Calu3 (cell line): Measurements from ENCODE around the gene MYRIP. TPM values are rescaled to one million over a fixed set of nuclear protein-coding genes. Genes with fewer than 3 reads are reported as not detected.

ENCODE experiments used
- BruUV-seq: library from RNA; stranded (reverse); fragments of 400-500 nt; replicated peaks from 2 replicates; lab custom pipeline; 2021; lab: Mats Ljungman, UMichigan
- CTCF ChIA-PET: fragments of 300-600 bp; sonication (Branson Sonifier 250); formaldehyde crosslinking; loops from one replicate; lab custom pipeline; 2022; ENCODE audit warnings: antibody characterized with exemption; lab: Charles Lee
- DNase-seq: peaks from one replicate; pipeline ENCODE4 v3.0.0; 2022
- H3K27ac Mint-ChIP-seq: one replicate; pipeline ENCODE4 v1.8.0; 2022; ENCODE audit warnings: mixed read lengths; ENCODE audit not compliant: unreplicated experiment
- H3K27me3 Mint-ChIP-seq: one replicate; pipeline ENCODE4 v1.8.0; 2022; ENCODE audit warnings: mixed read lengths; ENCODE audit not compliant: unreplicated experiment
- H3K36me3 Mint-ChIP-seq: one replicate; pipeline ENCODE4 v1.8.0; 2022; ENCODE audit warnings: mild to moderate bottlenecking, moderate library complexity, mixed read lengths; ENCODE audit not compliant: insufficient read depth, unreplicated experiment
- H3K4me1 Mint-ChIP-seq: one replicate; pipeline ENCODE4 v1.8.0; 2022; ENCODE audit warnings: mild to moderate bottlenecking, low read depth, mixed read lengths; ENCODE audit not compliant: unreplicated experiment
- H3K4me3 Mint-ChIP-seq: one replicate; pipeline ENCODE4 v1.8.0; 2022; ENCODE audit warnings: mild to moderate bottlenecking, low read depth, moderate library complexity, mixed read lengths; ENCODE audit not compliant: unreplicated experiment
- H3K9me3 Mint-ChIP-seq: one replicate; pipeline ENCODE4 v1.8.0; 2022; ENCODE audit warnings: low read depth, mixed read lengths; ENCODE audit not compliant: unreplicated experiment
- intact Hi-C: fragments of 100-400 bp; cut with micrococcal nuclease; formaldehyde crosslinking; loops from one replicate; pipeline ENCODE4 v1.10.0; 2022; ENCODE audit not compliant: unreplicated experiment
- total RNA-seq: library from RNA; stranded (reverse); gene quantifications from 2 replicates; pipeline ENCODE4 v1.2.3, GENCODE V29; 2022
- TF ChIP-seq, protein P1 (sequence below): fragments of 200-600 bp; IDR thresholded peaks from one replicate; pipeline ENCODE4 v1.8.0; 2022; ENCODE audit warnings: antibody characterized with exemption; ENCODE audit not compliant: unreplicated experiment

MYRIP gene
- total RNA-seq, 1 experiment from 2014 or later: 5.6 TPM

DNA sequence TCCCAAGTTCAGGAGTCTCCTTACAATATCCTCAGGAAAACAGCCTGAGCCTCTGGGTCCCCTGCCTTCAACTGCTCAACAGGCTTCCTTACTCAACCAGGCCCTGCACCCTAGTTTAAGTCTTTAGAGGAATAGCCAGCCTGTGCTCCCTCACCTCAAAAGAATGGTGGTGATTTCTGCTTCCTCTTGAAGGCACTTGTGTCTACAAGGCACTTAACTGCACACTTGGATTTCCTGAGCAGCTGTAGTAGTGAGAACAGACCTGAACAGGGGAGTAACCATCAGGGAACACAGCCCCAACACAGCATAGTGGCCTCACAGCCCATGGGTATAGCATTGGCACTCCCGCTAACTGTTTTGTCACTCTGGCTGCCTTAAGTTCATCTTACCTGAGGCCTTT, 244.3 kb downstream of the MYRIP start:
- Mint-ChIP-seq H3K27me3 (no peaks in the 10 kb centered on the region), H3K4me1 (no peaks in the 10 kb centered on the region), H3K27ac (no peak overlapping the region), H3K36me3 (no peaks in the 10 kb centered on the region), H3K9me3 (peaks cover 2% of the 10 kb centered on the region), H3K4me3 (no peak overlapping the region)
- no TSS peak for BruUV-seq
- intact Hi-C loops: no loop called here
- no peak for DNase-seq
- TF ChIP-seq, protein P1, sequence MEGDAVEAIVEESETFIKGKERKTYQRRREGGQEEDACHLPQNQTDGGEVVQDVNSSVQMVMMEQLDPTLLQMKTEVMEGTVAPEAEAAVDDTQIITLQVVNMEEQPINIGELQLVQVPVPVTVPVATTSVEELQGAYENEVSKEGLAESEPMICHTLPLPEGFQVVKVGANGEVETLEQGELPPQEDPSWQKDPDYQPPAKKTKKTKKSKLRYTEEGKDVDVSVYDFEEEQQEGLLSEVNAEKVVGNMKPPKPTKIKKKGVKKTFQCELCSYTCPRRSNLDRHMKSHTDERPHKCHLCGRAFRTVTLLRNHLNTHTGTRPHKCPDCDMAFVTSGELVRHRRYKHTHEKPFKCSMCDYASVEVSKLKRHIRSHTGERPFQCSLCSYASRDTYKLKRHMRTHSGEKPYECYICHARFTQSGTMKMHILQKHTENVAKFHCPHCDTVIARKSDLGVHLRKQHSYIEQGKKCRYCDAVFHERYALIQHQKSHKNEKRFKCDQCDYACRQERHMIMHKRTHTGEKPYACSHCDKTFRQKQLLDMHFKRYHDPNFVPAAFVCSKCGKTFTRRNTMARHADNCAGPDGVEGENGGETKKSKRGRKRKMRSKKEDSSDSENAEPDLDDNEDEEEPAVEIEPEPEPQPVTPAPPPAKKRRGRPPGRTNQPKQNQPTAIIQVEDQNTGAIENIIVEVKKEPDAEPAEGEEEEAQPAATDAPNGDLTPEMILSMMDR: no peak
- CTCF ChIA-PET: no interaction called here

DNA sequence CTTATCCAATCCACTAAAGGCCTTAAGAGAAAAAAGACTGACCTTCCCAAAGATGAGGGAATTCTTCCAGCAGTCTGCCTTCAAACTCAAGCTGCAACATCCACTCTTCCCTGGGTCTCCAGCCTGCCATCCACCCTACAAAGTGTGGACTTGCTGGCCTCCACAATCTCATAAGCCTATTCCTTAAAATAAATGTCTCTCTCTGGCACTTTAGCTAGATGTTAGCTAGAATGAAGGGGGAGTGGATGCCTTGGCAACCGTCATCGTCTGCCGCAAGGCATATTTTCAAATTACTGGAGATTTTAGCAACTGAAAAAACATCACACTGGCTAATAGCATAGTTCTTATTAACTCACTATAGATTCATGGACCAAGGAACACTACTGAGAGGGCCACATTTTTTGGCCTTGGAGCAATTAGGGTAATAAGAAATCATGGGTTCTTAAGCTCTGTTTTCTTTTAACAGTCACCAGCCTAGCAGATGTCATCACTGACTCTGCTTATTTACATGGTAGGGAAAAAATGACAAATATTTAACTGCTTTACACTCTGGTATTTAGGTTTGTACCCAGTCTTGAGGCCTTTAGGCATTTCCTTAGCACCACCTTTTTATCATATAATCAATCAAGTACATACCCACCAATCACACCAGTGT, 245.3 kb downstream of the MYRIP start:
- no TSS peak for BruUV-seq
- CTCF ChIA-PET: no interaction called here
- TF ChIP-seq, protein P1: no peak
- Mint-ChIP-seq H3K27me3 (no peaks in the 10 kb centered on the region), H3K36me3 (no peaks in the 10 kb centered on the region), H3K4me3 (no peak overlapping the region), H3K9me3 (peaks cover 2% of the 10 kb centered on the region), H3K4me1 (no peaks in the 10 kb centered on the region), H3K27ac (no peak overlapping the region)
- intact Hi-C loops: no loop called here
- DNase-seq: no peak

DNA sequence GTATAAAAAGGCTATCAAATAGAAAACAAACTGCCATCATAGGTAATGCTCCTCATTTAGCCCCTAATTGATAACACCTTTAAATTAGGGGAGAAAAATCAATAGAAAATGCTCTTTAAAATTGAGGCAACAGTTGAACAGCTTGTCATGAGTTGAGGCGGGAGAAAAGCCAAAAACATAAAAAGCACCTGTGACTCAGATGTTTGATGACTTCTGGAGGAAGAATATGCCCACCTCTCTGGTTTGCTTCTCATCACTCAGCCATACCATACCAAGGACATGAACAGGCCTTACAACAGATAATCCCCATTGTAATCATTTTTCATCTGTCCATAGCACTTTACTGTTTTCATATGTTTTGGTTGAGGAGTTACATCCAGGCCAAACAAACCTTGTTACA, 246.0 kb downstream of the MYRIP start:
- Mint-ChIP-seq H3K4me1 (no peaks in the 10 kb centered on the region), H3K4me3 (no peak overlapping the region), H3K36me3 (no peaks in the 10 kb centered on the region), H3K27me3 (no peaks in the 10 kb centered on the region), H3K27ac (no peak overlapping the region), H3K9me3 (peaks cover 2% of the 10 kb centered on the region)
- TF ChIP-seq, protein P1: no peak
- intact Hi-C loops: no loop called here
- CTCF ChIA-PET: no interaction called here
- no TSS peak for BruUV-seq
- DNase-seq: no peak

DNA sequence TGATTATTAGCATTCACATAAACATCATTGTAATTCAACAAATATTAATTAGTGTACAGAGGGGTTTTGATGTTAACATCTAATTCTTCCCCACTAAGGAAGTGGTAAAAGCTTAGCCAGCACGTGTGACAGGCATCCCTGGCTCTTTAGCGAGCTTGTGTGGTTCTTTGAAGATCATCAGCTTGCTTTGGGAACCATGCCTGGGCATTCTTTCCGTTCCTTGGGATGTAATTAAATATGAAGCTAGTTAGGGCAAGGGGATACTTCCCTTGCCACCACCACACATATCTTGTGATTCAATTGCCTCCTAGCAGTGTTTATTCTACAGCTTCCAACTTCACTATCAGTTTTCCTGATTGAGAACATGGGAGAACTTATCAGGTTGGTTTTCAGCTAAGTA, 246.5 kb downstream of the MYRIP start:
- Mint-ChIP-seq H3K4me1 (no peaks in the 10 kb centered on the region), H3K27ac (no peak overlapping the region), H3K27me3 (no peaks in the 10 kb centered on the region), H3K4me3 (no peak overlapping the region), H3K9me3 (peaks cover 2% of the 10 kb centered on the region), H3K36me3 (no peaks in the 10 kb centered on the region)
- CTCF ChIA-PET: interaction anchor here (0.5 to 1.2 kb wide), 2 partner anchors 47 to 331 kb away, joined by 3 to 4 read pairs; no protein-coding TSS in a partner anchor
- DNase-seq: no peak
- intact Hi-C loops: no loop called here
- TF ChIP-seq, protein P1: no peak
- no TSS peak for BruUV-seq
